GM19372 (cell line): ENCODE results near the gene HUS1B.
"Not testable (repeated sequence)": the region's sequence is repeated elsewhere in the genome, so short reads cannot be mapped to it uniquely, and the experiment has no call there.

Experiments
- ATAC-seq: cut with Tn5 transposase; IDR thresholded peaks from one replicate; pipeline ENCODE4 v1.9.1; 2021; ENCODE audit warnings: mild to moderate bottlenecking, low read depth, moderate library complexity; ENCODE audit not compliant: unreplicated experiment

The HUS1B gene

GRCh38 chr6:680251-680650, 23.4 kb upstream of the HUS1B start:
- ATAC-seq = no peak

DNA sequence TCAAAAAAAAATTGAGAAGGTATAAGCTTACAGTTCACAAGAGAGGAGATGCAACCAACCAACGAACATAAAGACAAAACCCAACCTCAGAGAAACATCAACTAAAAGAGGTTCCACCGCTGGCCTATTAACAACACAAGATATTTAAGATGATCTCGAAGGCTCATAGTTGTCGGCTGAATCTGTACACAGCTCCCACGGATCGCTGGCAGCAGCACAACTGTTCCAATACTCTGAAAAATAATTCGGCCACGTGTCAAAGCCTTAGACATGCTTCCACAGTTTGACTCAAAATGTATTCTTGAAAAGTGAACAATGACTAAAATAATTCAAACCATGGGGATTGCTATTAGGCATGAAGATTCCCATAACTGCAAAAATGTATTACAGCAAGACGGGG, 22.4 kb upstream of the HUS1B start:
- no peak for ATAC-seq

DNA sequence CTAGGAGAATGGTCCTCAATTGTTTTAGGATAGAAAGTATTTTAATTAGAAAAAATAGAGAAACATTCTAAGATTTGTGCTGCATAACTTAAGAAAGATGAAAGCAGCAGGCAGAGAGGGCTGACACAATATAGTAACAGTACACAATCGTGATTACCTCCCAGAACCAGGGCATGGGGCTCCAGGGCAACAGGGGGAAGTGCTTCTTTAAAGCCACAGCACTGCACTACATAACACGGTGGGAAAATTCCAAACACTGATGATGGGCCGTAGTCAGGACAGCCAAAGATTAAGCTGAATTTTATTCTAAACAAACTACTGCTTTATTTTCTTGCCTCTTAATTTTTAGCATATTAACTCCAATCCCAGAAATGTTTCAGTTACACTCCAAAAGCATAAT, 21.6 kb upstream of the HUS1B start:
- no peak for ATAC-seq

DNA sequence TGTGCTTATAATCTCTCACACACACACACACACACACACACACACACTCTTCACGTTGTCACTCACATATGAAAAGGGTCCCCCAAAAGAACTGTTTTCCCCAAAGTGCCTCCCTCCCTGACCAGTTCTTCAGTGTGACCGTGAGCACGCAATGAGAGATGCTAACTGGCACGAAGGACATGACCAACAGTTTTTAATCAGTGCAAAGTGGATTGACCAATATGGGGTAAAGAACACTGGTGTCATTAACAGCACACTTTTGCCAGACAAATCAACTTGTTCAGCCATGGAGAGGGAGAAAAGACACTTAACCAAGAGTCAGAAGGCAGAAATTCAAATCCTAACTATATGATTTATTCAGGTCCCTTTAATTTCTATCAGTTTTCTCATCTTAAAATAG, 21.0 kb upstream of the HUS1B start:
- no peak for ATAC-seq

- no peak for ATAC-seq
Observed at GRCh38 chr6:674956-675355, 18.1 kb upstream of the HUS1B start.

DNA sequence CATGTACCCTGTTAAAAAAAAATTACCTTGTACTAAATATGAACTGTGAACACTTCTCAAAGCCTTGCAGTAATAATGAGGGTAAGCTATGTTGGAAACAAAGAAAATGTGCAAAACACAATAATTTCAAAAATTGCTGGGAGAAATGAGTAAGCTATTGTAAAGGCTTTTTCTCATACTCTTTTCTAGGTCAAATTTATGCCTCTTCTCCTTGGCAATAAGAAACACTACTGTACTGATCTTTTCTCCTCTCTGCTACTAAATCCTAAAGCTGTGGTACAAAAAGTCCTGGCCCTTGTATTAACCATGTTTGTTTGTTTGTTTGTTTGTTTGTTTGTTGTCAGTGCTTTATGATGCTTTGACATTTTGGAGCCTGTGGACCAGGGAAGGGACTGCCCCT, 17.5 kb upstream of the HUS1B start:
- no peak for ATAC-seq

DNA sequence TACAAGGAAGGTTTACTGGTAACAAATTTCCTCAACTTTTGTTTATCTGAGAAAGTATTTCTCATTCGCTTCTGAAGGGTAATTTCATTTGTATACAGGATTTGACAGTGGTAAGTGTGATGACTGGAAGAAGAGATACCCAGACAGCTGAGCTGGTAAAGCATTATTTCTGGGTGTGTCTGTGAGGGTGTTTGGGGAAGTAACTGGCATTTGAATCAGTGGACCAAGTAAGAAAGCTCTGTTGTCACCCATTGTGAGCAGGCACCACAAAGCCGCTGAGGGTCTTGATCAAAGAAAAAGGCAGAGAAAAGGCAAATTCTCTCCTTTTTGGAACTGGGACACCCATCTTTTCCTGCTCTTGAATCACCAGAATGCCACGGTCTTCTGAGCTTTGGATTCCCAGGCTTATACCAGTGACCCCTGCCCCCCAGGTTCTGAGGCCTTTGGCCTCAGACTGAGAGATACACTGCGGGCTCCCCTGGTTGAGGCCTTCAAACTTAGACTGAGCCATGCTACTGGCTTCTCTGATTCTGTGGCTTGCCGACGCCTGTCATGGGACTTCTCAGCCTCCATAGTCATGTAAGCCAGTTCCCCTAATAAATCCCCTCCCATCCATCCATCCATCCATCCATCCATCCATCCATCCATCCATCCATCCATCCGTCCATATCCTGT, 10.5 kb upstream of the HUS1B start:
- no peak for ATAC-seq

GRCh38 chr6:665403-666267, 8.7 kb upstream of the HUS1B start:
- no peak for ATAC-seq

DNA sequence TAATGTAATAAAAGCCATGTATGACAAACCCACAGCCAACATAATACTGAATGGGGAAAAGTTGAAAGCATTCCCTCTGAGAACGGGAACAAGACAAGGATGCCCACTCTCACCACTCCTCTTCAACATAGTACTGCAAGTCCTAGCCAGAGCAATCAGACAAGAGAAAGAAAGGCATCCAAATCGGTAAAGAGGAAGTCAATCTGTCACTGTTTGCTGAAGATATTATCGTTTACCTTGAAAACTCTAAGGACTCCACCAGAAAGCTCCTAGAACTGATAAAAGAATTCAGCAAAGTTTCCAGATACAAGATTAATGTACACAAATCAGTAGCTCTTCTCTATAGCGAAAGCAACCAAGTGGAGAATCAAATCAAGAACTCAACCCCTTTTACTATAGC, 6.9 kb upstream of the HUS1B start:
- not testable (repeated sequence) for ATAC-seq

GRCh38 chr6:659716-660581, 3.0 kb upstream of the HUS1B start:
- ATAC-seq = no peak

DNA sequence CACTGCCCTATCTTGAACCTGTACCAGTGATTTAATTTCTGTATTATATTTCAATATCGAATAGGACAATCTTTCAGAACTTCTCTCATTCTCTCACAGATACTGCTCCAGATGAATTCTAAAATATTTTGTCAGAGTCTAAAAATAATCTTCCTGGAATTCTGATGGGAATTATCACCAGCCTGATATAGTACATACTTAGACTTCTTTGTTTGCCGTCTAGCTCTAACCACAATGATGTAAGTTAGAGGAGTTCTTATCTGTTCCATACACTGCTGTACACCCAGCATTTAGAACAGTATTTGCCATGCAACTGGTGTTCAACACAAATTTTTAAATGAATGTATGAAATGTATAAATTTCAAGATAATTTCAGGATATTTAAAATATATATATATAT, 1.3 kb upstream of the HUS1B start:
- no peak for ATAC-seq

DNA sequence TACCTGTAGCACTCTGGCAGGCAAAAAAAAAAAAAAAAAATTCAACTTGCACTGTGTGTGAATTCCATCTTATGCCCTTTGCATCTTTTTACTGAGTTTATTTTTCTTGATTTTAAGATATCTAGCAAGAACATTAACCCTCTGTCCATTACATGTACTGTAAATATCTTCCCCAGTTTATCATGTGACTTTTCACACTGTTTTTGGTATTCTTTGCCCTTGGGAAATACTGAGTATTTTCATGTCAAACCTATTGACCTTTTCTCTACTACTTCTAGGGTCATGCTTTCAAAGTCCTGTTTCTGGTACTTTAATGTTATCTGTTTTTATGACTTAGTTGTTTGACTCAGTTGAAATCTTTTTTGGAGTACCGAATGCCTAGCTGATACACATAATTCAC, 843 bp upstream of the HUS1B start:
- no peak for ATAC-seq

GRCh38 chr6:654136-654535, 2.8 kb downstream of the HUS1B start:
- no peak for ATAC-seq

DNA sequence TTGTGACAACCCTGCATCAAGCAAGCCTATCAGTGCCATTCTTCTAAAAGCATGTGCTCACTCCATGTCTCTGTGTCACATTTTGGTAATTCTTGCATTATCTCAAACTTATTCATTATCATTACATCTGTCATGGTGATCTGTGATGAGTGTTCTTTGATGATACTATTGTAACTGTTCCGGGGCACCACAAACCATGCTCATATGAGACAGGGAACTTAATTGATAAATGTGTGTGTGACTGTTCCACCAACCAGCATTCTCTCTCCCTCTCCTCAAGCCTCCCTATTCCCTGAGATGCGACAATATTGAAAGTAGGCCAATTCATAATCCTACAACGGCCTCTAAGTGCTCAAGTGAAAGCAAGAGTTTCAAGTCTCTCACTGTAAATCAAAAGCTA, 4.0 kb downstream of the HUS1B start:
- no peak for ATAC-seq

DNA sequence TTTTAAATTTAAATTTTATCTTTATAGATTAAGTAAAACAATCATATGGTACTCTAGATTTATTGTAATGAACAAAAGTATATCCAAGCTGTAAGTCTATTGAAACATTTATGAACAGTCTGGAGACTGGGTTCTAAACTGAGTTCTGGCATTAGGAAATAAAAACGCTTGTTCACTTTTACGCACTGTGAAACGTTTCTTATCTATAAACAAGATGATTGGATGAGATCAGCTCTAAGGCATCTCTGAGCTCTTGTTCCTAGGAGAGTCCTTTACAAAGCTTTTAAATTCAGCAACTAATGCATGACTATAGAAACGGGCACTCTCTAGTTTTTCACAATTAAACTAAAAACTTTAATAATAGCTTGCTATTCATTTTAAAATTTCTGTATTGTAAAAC, 6.8 kb downstream of the HUS1B start:
- ATAC-seq = no peak

DNA sequence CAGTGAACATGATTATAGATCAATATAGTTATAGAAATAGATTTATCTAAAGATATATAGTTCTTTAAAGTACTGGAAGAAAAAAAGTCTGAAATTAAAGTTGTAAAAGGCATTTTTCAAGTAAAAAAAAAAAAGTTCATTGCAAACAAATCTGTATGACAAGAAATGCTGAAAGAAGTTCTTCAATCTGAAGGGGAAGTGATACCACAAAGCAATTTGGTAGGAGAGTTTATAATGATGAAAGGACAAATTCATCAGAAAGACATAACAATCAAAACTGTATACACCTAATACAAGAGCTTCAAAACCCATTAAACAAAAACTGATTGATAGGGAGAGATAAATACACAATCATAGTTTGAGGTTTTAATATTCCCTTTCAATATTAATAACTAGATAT, 14.1 kb downstream of the HUS1B start:
- ATAC-seq = no peak

- no peak for ATAC-seq
Observed at GRCh38 chr6:641225-641985, 15.5 kb downstream of the HUS1B start.

GRCh38 chr6:636488-636887, 20.4 kb downstream of the HUS1B start:
- ATAC-seq = no peak

DNA sequence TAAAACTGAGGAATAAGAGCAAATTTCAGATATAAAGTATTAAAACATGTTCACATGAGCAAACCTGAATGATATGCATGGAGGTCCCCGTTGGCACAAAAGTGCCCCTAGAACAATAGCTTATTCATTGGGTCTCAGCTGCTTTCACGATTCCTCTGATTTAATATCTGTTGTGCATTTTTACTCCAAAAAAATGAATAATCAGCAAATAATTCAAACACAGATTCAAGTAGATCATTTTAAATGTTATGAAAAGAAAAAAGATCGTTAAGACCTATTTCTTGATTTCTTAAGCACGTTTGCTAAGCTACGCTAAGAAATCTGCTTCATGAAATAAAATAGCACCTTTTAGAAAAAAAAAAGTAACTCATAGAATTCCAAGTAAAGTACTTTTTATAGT, 21.7 kb downstream of the HUS1B start:
- no peak for ATAC-seq

- no peak for ATAC-seq
Observed at GRCh38 chr6:633611-634010, 23.3 kb downstream of the HUS1B start.
